Left ventricle myocardium superior (tissue), 1 donor: ENCODE results near the gene RFC1. TPM values are rescaled to one million over a fixed set of nuclear protein-coding genes. Genes with fewer than 3 reads are reported as not detected.
"Not testable (repeated sequence)": the region's sequence is repeated elsewhere in the genome, so short reads cannot be mapped to it uniquely, and the experiment has no call there.

Experiments used
- ATAC-seq: fragments of 200-7000 bp; cut with Tn5 transposase; one replicate; pipeline ENCODE4 v1.9.1; 2020; ENCODE audit warnings: mild to moderate bottlenecking, moderate library complexity
- DNase-seq: peaks from one replicate; pipeline ENCODE4 v3.0.0-alpha.2; 2020
- intact Hi-C: fragments of 100-400 bp; cut with micrococcal nuclease; formaldehyde crosslinking; loops from one replicate; pipeline ENCODE4 v1.11.0; 2022
- total RNA-seq: library from RNA; stranded (reverse); fragmentation: NEBNext Ultra II Directional; extraction: Animal tissue kit (Norgen Biotek cat#: 25700); gene quantifications from one replicate; pipeline ENCODE4 v1.2.1, GENCODE V29; 2021
- donor health status: DM: no; HTN: yes; CAD: no; lungs with severe emphysema.

Gene RFC1
- total RNA-seq, 1 donor from 2014 or later = 23.3 TPM

GRCh38 chr4:39357002-39357401, 9.2 kb downstream of the RFC1 start:
- DNase-seq = no peak
- ATAC-seq = no peak
- intact Hi-C loops = no loop called here

GRCh38 chr4:39354254-39354552, 12.0 kb downstream of the RFC1 start:
- intact Hi-C loops = no loop called here
- ATAC-seq (peak; percentile 27), DNase-seq (no peak)

- intact Hi-C loops = no loop called here
- no peak for DNase-seq
- ATAC-seq = peak; percentile 87
Measured at GRCh38 chr4:39353478-39354253, 12.5 kb downstream of the RFC1 start.

GRCh38 chr4:39353149-39353477, 13.0 kb downstream of the RFC1 start:
- intact Hi-C loops, DNase-seq: not testable (repeated sequence)
- peak; percentile 25 for ATAC-seq

- intact Hi-C loops = no loop called here
- no peak for DNase-seq
- no peak for ATAC-seq
Measured at GRCh38 chr4:39349326-39349725, 16.8 kb downstream of the RFC1 start.

- intact Hi-C loops = no loop called here
- ATAC-seq (no peak), DNase-seq (no peak)
Measured at GRCh38 chr4:39348371-39349315, 17.5 kb downstream of the RFC1 start.

GRCh38 chr4:39346856-39347519, 19.2 kb downstream of the RFC1 start:
- peak; percentile 52 for ATAC-seq
- no peak for DNase-seq
- intact Hi-C loops = no loop called here

- ATAC-seq (no peak), DNase-seq (no peak)
- intact Hi-C loops = no loop called here
Measured at GRCh38 chr4:39342731-39343130, 23.4 kb downstream of the RFC1 start.

GRCh38 chr4:39341075-39341725, 25.0 kb downstream of the RFC1 start:
- ATAC-seq (no peak), DNase-seq (no peak)
- intact Hi-C loops = no loop called here

GRCh38 chr4:39339968-39340367, 26.2 kb downstream of the RFC1 start:
- DNase-seq (no peak), ATAC-seq (no peak)
- intact Hi-C loops = no loop called here

- DNase-seq (no peak), ATAC-seq (no peak)
- intact Hi-C loops = no loop called here
Measured at GRCh38 chr4:39337841-39338240, 28.3 kb downstream of the RFC1 start.

GRCh38 chr4:39335566-39335965, 30.6 kb downstream of the RFC1 start:
- ATAC-seq = no peak
- no peak for DNase-seq
- intact Hi-C loops = no loop called here

GRCh38 chr4:39331191-39331590, 35.0 kb downstream of the RFC1 start:
- ATAC-seq (no peak), DNase-seq (no peak)
- intact Hi-C loops = no loop called here

- DNase-seq = no peak
- ATAC-seq = no peak
- intact Hi-C loops = no loop called here
Measured at GRCh38 chr4:39330353-39330752, 35.8 kb downstream of the RFC1 start.

GRCh38 chr4:39326468-39326977, 39.6 kb downstream of the RFC1 start:
- no peak for DNase-seq
- no peak for ATAC-seq
- intact Hi-C loops = no loop called here

- DNase-seq = no peak
- no peak for ATAC-seq
- intact Hi-C loops = no loop called here
Measured at GRCh38 chr4:39324897-39325613, 41.1 kb downstream of the RFC1 start.

- DNase-seq (no peak), ATAC-seq (no peak)
- intact Hi-C loops = no loop called here
Measured at GRCh38 chr4:39324446-39324845, 41.7 kb downstream of the RFC1 start.

GRCh38 chr4:39323821-39324220, 42.3 kb downstream of the RFC1 start:
- ATAC-seq (no peak), DNase-seq (no peak)
- intact Hi-C loops = no loop called here
